GM19035 (cell line): ENCODE data around the gene SPSB1.
"Not testable (repeated sequence)": the region's sequence is repeated elsewhere in the genome, so short reads cannot be mapped to it uniquely, and the experiment has no call there.

Experiments used
- ATAC-seq: cut with Tn5 transposase; IDR thresholded peaks from one replicate; pipeline ENCODE4 v1.9.1; 2021; ENCODE audit not compliant: unreplicated experiment

The SPSB1 gene

DNA sequence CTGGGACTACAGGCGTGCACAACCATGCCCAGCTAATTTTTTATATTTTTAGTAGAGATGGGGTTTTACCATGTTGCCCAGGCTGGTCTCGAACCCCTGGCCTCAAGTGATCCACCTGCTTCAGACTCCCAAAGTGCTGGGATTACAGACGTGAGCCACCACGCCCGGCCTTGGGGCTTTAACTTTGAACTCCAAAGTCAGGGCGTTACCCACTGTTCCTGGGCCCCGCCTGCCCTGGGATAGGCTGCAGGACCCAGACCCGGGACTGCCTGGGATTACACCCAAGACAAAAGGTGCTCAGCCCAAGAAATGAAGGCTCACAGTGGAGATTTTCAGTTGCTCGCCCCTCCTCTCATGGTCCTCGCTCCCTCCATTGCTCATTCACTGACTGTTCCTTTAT lies 92.7 kb downstream of the SPSB1 start:
- not testable (repeated sequence) for ATAC-seq

DNA sequence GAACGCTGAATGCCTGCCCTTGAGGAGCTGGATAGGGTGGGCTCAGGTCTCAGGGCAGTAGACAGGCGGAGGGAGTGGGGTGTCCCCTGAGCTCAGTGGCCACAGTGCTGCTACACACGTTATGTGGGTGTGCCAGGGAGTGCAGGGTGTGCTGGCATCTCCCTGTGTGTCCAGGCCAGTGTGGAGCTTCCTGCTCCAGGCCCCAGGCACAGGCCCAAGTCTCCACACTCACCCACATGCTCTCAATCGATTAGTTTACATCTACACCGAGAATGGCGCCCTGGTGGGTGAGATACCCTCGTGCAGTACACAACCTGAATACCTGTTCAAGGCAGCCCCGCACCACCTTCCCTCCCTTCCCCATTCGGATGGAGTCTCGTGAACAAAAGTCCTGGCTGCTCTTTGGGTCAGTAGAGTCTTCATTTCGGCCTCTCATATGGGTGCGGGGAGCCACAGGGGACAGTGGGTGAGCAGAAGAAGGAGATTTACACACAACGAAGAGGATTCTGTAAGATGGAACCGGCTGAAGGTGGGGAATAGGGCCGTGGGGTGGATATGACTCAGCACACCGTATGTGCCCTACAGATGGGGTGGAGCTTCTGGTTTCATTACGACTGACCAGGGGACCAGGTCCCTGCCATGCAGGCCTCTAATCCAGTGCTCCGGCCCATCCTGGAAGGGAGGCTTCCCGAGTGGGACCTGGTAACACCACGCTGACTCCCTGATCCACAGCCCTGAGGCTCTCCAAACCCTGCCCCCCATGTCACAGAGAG lies 93.3 kb downstream of the SPSB1 start:
- no peak for ATAC-seq

DNA sequence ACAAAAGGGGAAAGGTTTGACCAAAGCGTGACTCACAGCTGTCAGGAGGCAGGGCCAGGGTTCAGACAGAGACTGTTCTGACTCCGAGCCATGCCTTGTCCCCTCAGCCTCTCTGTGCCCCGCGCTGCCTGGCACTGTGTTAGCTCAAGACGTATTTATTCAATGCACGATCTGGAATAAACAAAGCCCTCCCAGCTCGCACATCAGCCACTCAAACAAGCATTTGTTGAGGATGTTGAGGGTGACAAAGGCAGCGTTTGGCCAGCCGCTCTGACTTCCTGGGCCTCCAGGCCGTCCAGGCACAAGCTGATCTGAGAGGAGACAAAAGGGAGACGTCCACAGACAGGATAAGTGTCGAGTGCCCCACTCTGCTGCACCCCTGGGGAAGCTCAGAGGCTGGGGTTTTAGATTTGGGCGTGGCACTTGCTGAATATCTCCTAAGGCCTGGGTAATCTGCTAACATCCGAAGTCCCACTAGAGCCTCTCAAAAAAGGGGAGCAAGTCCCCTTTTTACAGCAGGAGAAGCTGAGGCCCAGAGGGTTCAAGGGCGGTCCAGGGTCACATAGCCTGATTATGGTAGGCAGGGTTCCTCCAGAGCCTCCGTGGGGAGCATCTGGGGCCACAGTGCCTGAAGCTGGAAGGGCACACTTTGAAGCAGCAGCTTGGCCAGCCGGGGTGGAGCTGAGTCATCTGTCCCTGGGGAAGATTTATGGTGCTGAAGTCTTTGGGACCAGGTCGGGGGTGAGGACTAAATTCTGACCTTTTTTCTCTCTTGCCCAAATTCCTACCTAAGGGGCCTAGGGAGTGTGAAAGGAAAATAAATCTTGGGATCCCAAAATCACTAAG lies 95.9 kb downstream of the SPSB1 start:
- ATAC-seq: no peak

DNA sequence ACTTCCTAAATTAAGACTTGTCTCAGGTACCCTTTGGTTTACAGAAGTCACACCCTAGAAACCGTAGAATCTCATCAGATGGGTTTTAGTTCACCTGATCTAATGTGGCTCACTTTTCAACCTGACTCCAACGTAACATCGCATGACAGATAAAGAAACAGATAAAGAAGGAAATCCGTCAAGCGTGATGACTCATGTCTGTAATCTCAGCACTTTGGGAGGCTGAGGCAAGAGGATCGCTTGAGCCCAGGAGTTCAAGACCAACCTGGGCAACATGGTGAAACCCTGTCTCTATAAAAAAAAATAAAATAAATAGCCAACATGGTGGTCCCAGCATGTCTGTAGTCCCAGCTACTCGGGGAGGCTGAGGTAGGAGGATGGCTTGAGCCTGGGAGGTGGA lies 97.3 kb downstream of the SPSB1 start:
- no peak for ATAC-seq

DNA sequence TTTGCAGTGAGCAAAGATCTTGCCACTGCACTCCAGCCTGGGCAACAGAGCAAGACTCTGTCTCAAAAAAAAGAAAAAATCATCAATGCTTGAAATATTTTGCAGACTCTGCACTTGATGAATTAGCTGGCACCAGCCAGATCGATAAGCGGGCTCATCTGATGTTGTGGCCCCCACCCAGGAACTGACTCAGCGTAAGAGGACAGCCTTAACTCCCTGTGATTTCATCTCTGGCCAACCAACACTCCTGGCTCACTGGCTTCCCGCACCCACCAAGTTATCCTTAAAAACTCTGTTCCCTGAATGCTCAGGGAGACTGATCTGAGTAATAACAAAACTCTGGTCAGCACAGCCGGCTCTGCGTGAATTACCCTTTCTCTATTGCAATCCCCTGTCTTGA lies 98.9 kb downstream of the SPSB1 start:
- ATAC-seq: no peak

DNA sequence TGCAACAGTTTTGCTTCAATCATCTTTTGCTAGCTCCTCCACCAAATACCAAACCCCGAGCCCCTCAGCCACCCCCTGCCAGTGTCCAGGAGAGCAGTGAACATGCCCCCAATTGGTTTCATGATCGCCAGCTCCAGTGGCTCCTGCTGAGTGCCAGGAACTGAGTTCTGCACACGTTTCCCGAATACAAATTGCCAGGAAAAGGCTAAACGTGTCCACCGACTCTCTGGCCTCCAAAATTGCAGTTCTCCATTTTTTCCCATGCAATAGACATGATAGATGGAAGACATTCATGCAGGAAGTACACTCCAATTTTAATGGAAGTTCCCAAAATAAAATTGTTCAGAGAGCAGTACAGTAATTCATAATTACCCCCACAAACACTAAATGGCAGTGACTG lies 101.3 kb downstream of the SPSB1 start:
- ATAC-seq: no peak

DNA sequence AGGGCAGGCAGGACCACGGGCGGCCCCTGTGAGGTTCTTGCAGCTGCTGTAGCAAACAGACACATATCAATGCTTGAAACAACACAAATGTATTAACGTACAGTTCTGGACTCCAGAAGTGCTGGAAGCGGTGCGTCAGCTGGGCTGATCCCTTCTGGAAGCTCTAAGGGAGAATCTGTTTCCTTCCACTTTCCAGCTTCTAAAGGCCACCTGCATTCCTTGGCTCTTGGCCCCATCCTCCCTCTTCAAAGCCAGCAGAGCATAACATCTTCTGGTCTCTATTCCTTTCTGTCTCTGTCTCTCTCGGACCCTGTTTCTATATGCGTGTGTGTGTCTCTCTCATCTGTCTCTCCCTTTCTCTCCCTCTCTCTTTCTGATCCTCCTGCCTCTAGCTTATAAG lies 102.3 kb downstream of the SPSB1 start:
- ATAC-seq: no peak

DNA sequence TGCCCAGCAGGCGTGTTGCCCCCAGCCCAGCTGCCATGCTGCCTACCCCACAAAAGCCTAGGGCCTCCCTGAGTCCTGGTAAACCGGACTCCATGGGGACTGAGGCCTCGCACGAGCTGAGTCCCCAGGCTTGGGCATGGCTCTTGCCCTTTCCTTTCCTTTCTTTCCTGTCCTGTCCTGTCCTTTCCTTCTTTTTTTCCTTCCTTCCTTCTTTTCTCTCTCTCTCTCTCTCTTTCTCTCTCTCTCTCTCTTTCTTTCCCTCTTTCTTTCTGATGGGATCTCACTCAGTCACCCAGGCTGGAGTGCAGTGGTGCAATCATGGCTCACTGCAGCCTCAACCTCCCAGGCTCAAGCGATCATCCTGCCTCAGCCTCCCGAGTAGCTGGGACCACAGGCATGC lies 104.4 kb downstream of the SPSB1 start:
- ATAC-seq: no peak

DNA sequence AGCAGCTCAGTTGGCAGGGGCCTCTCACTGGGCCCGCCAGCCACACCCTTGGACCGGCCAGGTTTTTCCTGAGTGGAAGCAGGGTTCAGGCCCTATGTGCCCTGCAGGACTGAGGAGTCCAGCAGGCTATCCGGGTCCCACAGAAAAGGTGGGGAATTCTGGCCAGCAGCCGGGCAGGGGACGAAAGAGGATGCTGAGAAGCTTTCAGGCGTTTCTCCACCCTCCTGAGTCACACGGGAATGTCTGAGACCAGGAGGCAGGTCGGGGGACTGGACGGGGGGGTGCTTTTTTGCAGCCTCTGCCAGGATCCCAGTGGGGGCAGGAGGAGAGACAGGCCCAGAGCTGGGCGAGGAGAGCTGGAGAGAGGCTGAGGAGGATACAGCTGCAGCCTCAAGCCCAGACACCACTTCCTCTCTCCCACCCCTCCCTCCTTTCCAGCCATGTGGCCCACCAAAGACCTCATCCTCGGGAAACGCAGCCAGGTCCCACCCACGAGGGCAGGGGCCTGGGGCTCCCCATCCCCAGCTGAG lies 105.4 kb downstream of the SPSB1 start:
- ATAC-seq: no peak

DNA sequence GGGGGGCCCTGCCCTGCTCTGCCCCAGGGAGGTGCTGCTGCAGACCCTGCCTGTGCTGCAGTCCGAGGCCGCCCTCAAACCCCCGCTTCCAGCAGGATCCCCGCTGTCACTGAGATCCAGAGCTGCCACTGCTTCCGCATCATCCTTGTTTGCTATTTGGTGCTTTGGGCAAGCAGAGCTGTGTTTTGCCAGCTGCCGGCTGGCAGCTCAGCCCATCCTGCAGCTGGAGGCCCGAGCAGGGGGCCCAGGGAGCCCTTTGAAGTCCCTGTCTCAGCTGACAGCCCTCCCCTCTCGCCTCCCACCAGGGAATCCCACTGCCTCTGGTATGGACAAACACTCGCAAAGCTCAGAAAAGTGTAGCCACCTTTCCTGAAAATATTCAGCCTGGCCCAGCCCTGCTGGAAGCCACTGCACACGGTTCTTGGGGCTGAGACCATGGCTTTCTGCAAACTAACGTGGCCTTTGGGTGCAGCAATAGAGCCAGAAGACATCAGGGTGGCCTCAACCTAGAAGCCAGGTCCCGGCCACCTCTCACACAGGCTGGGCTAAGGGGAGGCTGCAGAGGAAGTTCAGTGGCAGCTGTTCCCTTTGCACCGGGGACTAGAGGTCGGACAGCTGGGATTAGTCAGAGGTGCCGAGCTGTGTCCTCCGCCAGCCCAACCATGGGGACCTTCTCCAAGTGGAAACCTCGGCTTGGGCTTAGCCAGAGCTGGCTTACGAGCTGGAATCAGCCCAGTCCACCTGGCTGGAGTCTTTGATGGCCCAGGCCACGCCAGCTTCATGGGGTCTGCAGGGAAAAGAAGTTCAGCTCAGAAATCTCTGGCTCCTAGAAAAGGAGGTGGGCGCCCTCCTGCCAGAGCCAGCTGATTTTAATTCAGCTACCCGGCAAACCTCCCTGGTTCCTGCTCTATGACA lies 107.1 kb downstream of the SPSB1 start:
- no peak for ATAC-seq

DNA sequence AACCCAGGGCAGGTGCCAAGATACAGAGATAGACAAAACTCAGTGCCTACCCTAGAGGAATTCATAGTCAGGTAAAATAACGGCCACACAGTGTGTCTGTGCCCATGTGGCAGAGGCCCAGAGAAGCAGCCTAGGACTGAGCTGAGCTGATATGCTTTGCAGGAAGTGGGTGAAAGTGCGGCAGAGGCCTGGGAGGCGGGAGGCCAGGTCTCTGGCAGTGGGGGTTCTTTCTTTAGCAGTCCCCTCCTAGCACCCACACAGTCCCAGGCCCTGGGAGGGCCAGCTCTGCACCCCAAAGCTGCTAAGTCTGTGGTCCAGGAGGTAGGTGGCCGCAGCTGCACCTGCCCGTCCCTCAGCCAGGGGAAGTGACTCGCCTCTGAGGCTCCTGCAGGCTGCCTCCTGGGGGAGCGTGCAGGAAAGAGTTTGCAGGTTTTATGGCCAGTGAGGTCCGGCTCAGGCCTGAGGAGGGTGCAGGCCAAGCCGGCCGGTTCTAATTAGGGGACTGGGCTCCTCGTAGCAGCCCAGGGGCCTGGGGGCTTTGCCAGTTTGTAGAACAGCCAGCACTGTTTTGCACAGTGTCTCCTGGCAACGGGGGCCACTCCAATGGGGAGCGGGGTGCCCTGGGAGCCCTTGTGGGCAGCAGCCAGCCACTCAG lies 107.9 kb downstream of the SPSB1 start:
- ATAC-seq: no peak

DNA sequence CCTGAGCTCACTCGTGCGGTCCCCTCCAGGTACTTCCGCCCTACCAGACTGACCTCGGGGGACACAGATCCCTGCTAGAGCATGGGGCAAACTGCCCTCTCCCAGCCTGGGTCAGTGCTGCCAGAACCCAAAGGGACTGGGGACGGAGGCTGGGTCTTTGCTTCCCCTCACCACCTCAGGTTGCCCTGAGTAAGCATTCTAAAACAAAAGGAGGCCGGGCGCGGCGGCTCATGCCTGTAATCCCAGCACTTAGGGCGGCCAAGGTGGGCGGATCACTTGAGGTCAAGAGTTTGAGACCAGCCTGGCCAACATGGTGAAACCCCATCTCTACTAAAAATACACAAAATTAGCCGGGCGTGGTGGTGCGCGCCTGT lies 108.4 kb downstream of the SPSB1 start:
- no peak for ATAC-seq

DNA sequence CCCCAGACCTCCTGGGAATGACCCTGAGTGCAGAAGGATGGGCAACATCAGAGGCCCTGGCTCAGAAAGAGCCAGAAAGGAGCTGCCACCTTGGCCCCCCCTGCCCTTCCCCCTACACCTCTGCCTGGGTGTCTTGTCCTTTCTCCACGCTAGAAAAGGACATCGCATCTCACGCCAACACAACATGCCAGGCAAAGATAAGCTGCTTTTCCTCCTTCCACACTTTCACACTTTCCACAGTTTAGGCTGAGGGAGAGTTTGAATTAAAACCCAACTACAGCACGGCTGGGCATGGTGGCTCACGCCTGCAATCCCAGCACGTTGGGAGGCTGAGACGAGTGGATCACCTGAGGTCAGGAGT lies 109.5 kb downstream of the SPSB1 start:
- ATAC-seq: no peak

DNA sequence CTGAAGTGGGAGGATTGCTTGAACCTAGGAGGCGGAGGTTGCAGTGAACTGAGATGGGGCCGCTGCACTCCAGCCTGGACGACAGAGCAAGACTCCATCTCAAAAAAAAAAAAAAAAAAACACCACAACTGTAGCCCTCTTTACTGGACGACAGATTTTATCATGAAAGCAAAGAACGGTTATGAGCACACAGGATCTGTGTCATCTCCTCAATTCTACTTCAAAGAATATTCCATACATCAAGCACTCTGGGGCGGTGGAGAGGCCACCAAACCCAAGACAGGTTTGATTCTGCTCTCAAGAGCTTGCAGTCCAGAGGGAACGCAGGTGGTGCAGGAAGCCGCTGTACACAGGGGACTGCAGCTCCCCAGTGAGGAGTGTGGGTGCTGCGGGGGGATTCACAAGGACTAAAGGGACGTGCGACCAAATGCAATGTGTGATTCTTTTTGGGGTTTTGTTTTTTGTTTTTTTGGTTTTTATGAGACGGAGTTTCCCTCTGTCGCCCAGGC lies 110.1 kb downstream of the SPSB1 start:
- ATAC-seq: no peak

DNA sequence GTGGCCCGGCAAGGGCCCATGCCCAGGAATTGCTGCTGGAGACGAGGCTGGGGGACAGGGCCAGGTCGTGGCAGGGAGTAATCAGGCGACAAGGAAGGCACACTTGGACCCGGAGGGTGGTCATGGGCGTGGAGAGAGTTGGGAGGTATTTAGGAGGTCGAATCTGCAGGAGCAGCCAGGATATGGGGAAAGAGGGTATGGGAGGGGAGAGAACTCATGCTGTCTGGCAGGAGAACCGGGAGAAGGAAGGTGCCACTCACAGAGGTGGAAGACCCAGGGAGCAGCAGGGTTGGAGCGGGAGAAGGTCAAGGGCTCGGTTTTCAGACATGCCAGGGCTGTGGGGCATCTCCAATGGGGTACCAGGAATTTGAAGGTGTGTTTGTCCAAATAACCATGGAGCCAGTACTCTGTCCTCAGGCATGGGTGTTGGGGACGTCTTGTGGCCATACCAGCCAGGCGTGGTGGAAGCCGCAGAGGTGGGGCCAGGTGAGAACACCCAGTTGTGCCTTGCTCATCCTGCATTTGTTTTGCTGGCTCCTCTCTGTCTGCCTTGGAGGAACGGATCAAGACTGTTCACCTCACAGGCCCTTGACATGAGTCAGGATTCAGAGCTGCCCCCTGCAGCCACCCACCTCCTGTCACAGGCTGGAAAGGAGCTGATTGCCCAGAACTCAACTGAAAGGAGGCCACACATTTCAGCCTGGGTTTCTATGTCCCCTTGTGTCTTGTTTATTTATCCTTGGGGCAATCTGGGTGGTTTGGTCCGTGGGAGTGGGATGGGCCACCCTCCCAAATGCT lies 111.6 kb downstream of the SPSB1 start:
- no peak for ATAC-seq

DNA sequence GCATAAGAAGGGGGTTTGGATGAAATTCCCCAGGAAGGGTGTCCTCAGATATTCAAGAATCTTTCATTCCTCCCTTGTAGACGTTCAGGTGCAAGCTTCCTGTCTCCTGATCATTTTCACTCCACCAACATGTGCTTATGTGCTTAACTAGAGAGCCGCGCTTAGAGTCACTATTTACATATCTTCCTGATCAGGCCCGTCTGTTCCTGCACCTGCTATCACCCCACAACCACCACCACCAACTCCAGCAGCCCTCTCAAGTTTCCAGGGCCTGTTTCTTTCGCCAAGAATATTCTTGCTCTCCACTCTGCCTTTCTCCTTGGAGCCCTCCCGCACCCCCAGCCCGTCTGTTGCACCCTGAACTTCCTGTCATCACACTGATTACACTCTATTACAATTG lies 113.4 kb downstream of the SPSB1 start:
- no peak for ATAC-seq

DNA sequence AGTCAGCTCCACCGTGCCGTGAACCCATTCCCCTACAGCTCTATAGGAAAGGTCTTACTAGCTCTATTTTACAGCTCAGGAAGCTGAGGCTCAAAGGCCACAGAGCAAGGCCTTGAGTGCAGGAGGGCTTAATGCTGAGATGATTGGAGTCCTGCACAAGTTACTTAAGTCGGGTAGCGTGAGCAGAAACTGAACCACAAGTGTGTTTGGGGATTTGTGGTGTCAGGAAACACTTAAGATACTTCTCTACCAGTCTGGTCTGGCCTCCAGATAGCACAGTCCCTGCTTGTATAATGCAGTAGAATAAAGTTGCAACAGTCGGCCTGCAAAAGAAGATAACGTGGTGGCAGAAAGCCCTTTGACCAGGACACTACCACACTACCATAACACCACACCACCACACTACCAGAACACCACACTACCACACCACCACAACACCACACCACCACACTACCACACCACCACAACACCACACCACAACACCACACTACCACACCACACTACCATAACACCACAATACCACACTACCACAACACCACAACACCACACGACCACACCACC lies 118.1 kb downstream of the SPSB1 start:
- ATAC-seq: no peak

DNA sequence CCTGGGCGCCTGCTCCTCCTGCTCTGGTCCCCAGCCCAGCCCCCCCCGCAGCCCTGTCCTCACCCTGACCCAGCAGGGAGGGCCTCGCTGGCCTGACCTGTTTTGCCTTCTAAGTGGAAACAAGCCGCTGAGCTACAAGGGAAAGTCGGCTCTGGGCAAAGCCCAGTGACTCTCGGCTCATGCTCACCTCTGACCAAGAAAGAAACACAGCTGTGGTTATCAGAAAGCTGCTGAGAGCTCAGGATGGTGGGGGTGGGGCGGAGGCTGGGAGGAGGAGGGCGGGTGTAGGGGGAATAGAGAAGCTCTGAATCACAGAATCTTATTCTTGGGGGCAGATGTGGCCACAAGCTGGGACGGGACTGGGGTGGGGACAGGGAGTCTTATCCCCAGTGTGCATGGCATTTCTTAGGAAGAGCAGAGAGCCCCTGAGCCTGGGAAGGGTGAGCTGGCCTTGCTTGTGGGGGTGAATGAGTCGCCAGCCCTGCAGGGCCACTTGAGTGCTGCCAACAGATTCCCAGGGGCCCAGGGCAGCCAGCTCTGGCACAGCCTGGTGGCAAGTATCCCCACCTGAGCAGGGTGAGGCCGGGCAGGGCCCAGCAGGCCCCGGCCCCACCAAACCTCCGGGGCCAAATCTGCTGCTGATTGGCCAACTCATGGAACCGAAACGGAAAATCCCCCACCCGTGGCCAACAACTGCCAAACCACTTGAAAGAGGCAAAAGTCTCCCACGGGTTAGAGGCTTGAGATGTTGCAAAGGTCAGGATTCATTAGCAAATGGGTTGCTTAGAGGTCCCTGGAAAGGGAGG lies 120.6 kb downstream of the SPSB1 start:
- ATAC-seq: peak; percentile 78

DNA sequence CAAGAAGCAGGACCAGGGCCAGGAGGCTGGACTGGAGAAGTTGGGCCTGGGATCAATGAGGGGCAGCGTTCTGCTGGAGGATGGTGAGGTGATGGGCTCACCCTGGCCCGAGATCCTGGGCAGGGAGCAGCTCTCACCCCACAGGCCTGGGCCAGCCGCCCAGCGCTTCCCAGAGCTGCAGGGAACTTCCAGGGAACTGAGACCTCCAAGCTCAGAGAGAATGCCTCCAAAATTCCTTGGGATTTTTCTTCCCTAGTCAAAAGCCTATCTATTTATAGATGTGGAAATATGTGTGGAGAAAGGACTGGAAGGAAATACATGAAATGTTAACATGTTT lies 121.2 kb downstream of the SPSB1 start:
- ATAC-seq: peak; percentile 6
